GM19455 (cell line): ENCODE measurements around the gene PLOD3.
A peak's percentile ranks its signal among the peaks of the same experiment; 100 is the strongest.
"Not testable (repeated sequence)": the region's sequence is repeated elsewhere in the genome, so short reads cannot be mapped to it uniquely, and the experiment has no call there.

ENCODE experiments used
- ATAC-seq: cut with Tn5 transposase; IDR thresholded peaks from one replicate; pipeline ENCODE4 v1.9.1; 2021; ENCODE audit not compliant: unreplicated experiment

Gene PLOD3, protein sequence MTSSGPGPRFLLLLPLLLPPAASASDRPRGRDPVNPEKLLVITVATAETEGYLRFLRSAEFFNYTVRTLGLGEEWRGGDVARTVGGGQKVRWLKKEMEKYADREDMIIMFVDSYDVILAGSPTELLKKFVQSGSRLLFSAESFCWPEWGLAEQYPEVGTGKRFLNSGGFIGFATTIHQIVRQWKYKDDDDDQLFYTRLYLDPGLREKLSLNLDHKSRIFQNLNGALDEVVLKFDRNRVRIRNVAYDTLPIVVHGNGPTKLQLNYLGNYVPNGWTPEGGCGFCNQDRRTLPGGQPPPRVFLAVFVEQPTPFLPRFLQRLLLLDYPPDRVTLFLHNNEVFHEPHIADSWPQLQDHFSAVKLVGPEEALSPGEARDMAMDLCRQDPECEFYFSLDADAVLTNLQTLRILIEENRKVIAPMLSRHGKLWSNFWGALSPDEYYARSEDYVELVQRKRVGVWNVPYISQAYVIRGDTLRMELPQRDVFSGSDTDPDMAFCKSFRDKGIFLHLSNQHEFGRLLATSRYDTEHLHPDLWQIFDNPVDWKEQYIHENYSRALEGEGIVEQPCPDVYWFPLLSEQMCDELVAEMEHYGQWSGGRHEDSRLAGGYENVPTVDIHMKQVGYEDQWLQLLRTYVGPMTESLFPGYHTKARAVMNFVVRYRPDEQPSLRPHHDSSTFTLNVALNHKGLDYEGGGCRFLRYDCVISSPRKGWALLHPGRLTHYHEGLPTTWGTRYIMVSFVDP

DNA sequence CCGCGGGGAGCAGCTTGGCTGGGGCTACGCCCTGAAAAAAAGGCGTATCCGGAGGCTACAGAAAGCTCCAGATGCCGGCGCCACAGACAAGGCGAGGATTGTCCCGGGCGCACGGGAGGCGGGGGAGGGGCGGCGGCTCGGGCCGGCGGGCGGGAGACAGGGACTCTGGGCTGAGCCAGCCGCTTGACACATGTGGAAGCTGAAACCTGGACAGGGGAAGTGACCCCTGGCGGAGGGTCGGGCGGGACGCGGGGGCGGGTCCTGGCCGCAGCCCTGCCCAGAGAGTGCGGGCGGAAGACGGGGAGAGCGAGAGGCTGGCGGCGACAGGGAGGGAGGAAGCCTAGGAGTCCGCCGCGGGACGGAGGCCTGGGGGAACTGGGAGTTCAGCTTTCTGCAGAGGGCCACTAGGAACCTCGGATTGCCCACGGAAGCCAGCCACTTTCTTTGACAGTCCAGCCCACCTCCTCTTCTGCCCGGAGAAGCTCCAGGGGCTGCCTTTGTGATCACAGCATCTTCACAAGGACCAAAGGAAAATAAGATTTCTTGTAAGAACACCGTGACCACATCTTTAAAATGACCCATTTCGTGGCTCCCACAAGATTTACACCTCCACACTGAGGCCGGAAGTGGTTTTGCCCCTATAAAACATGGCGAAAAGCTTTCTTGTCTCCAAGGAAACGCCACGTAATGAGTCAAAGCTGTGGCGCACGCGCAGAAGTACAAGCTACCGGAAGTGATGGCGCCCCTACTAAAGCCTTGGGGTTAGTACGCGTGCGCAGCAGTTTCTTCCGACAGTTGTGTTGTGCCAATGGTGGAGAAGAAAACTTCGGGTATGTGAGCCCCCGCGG, at the start of gene PLOD3, which contains the start of gene ZNHIT1:
Gene PLOD3, minus strand, starts transcription at position 194 of the 848 bp plus-strand sequence. CDS start 307 bp downstream, outside the sequence.
Gene ZNHIT1, plus strand, starts transcription at position 778 of the 848 bp plus-strand sequence. Its CDS starts 31 bp downstream, at position 809.
- peak; percentile 70 for ATAC-seq

DNA sequence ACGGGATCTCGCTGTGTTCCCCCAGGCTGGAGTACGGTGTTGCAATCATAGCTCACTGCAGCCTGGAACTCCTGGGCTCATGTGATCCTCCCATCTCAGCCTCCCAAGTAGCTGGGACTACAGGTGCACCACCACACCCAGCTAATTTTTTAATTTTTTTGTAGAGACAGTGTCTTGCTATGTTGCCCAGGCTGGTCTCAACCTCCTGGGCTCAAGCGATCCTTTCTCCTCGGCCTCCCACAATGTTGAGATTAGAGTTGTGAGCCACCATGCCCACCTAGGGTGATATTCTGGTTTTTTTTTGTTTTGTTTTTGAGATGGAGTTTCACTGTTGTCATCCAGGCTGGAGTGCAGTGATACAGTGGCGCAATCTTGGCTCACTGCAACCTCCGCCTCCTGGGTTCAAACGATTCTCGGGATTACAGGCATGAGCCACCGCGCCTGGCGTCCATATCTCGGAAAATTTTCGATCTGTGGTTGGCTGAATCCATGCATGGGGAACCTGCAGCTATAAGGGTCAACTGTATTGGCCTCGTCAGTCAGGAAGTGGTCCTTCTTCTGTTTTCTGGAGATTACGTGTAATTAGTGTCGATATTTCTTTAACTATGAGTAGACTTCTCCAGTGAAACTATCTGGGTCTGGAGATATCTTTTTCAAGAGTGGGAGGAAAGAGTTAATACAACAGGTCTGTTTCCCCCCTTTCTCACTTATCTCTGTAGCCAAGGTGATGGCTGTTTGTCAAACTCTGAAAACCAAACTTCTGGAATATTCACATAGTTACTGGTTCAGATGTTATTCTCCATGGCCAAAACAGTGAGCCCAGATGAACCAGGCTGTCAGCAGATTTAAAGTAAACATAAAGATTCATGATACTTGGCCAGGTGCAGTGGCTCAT, 48.5 kb upstream of the PLOD3 start:
- ATAC-seq: no peak

DNA sequence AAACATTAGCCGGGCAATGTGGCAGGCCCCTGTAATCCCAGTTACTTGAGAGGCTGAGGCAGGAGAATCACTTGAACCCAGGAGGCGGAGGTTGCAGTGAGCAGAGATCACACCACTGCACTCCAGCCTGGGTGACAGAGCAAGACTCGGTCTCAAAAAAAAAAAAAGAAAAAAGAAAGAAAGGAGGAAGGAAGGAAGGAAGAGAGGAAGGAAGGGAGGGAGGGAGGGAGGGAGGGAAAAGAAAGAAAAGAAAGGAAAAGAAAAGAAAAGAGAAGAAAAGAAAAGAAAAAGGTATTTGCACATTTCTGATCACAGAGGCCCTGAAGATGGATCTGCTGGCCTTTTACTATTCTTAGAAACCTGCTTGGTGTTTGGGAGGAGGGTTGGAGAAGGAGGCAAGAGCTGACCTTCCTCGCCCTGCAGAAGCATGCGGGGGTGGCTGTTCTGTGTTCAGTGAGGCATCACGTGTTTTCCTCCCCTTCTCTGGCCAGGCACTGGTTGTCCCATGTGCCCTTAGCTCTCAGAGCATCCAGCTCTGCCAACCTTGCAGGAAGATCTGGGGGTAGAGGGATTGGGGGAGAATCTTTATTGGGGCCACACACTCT, 46.8 kb upstream of the PLOD3 start:
- ATAC-seq: not testable (repeated sequence)

DNA sequence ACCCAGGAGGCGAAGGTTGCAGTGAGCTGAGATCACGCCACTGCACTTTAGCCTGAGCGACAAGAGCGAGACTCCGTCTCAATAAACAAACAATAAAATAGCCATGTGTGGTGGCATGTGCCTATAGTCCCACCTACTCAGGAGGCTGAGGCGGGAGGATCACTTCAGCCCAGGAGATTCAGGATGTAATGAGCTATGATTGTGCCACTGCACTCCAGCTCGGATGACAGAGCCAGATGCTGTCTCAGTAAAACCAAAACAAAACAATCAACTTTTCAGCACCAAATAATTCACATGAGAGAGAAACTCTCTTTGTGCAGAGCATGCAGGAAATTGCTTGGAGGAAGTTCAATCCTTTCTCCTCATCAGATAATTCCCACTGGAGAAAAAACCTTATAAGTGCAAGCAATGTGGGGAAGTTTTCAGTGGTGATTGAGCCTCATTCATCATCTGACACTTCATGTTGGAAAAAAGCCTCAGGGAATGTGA, 40.9 kb upstream of the PLOD3 start:
- ATAC-seq: no peak

DNA sequence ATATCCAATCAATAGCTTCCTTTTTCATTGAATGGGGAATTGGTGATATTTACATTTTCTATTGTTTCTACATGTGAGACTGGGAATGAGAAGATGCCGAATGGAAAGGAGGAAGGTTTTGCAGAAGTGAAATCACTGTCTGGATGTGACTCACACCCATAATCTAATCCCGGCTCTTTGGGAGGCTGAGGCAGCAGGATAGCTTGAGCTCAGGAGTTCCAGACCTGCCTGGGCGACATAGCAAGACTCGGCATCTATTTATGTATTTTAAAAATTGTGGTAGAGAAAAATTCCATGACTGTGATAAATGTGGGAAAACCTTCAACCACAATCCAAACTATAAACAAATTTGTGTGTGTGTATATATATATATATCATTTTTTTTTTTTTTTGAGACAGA, 38.4 kb upstream of the PLOD3 start:
- ATAC-seq: no peak

DNA sequence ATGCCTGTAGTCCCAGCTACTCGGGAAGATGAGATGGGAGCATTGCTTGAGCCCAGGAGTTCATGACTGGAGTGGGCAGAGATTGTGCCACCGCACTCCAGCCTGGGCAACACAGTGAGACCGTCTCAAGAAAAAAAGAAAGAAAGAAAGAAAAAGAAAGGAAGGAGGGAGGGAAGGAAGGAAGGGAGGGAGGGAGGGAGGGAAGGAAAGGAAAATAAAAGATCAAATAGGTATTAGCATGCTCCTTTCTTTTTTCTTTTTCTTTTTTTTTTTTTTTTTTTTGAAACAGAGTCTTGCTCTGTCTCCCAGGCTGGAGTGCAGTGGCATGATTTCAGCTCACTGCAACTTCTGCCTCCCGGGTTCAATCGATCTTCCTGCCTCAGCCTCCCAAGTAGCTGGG, 35.8 kb upstream of the PLOD3 start:
- ATAC-seq: not testable (repeated sequence)

DNA sequence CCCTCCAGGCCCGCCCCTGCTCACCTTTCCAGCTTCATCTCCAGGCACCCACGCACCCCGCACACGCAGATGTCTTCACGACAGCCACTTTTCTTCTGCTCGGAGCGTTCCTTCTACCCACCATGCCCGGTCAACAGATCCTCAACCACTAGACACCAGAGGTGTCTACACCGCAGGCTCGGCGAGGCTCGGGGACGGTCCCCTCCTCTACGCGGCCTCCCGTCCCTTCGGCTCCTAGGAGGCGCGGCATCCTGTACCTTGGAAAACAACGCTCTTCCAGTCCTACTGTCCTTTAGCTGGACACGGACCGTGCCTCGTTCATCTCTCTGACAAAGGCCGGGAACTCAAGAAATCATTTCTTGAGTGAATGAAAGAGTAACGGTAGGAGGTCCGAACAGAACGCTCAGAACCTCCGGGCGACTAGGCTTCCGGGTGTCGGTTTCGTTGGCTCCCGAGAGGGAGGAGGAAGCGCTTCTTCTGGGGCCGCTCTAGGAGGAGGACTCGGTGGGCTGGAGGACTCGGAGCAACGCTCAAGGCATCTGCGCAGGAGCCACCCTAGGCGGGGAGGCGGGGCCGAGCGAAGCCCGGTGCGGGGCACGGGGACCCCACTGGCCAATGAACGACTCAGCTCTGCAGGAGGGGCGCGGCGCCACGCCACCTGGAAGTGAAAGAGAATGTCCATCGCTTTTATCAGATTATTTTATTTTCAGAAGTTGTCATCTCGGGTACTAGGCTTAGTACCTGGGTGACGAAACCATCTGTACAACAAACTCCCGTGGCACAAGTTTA, 34.7 kb upstream of the PLOD3 start:
- peak; percentile 97 for ATAC-seq

DNA sequence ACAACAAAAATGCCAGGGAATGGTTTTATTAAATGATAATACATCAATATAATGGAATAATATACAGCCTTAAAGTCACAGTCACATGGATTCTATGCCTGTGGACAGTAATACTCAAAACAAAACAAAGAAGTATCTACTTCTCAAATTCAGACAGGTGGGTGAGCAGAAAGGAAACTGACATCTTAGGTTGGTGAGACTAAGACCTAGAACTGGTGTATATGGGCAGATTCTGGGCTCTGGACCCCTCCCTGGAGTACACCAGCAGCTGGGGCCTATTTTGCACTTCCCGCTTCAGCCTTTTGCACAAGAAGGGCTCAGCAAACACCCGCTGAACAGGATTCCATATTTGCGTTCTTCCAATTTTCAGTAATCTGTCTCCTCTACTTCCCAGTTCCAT, 32.9 kb upstream of the PLOD3 start:
- ATAC-seq: no peak

DNA sequence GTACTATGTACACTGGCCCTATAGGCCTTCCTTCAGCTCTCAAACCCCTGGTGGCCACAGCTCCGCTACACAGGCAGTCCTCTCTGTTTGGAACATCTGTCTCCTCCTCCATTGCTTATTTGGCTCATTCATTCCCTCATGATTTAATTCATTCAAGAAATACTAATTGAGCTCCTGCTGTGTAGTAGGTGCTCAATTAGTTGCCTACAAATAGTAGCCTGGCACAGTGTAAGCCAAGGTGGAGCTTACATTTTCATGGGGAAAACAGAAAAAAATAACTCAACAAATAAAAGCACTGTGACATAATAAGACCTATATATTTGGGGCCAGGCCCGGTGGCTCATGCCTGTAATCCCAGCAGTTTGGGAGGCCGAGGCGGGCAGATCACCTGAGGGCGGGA, 30.9 kb upstream of the PLOD3 start:
- ATAC-seq: no peak

DNA sequence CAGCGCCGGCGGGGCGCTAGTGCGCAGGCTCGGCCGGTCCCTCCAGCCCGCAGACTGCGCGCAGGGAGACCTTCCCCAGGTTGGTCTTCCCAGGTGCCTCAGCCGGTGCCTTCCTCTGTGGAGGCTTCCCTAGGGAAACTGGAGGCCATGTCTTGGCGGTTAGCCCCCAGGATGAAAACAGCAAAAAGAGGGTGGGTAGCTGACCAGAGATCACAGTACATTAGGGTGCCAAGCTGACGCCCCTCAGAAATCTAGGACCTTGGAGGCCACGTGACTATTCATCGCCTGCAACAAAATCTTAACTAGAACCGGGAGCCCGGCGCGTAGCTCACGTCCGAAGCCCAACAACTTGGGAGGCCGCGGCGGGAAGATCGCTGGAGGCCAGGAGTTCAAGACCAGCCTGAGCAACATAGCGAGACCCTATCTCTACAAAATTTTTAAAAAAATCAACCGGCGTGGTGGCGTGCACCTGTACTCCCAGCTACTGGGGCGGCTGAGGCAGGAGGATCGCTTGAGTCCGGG, 27.8 kb upstream of the PLOD3 start:
- no peak for ATAC-seq

DNA sequence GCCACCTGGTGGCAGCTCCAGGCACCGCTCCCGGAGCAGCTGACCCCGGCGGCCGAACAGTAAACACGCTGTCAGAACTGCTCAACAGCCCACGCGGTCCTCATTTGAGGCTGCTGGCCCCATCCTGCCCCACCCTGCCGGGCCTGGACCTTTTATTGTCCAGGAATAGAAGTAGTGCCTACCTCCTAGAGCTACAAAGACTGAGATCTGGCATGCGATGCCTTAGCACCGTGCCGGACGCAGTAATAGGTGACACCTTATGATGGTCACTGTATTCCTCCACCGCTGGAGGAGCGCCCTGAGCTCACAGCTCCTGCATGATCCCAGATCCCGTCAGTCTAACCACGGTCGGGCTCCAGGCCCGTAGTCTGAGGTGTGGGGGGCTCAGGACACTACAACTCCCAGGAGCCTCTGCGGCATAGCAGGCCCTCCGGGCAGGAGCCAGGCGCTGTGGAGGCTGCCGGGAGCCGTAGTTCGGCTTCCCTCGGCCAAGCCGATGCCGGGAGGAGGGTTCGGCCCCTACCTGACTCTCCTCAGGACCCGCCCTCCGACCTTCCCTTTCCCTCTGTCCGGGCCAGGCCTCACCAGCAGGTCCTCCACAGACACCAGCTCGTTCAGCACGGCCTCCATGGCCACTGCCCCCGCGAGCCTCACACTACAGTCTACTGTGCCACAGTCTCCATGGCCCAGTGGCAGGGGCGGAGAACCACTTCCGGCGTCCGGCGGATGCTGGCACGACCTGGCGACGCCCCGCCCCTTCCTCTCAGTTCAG, 27.2 kb upstream of the PLOD3 start, which contains the start of gene FIS1:
Gene FIS1, minus strand, starts transcription at position 707 of the 772 bp plus-strand sequence. Its CDS starts 77 bp downstream, at position 630.
- ATAC-seq: peak; percentile 94

DNA sequence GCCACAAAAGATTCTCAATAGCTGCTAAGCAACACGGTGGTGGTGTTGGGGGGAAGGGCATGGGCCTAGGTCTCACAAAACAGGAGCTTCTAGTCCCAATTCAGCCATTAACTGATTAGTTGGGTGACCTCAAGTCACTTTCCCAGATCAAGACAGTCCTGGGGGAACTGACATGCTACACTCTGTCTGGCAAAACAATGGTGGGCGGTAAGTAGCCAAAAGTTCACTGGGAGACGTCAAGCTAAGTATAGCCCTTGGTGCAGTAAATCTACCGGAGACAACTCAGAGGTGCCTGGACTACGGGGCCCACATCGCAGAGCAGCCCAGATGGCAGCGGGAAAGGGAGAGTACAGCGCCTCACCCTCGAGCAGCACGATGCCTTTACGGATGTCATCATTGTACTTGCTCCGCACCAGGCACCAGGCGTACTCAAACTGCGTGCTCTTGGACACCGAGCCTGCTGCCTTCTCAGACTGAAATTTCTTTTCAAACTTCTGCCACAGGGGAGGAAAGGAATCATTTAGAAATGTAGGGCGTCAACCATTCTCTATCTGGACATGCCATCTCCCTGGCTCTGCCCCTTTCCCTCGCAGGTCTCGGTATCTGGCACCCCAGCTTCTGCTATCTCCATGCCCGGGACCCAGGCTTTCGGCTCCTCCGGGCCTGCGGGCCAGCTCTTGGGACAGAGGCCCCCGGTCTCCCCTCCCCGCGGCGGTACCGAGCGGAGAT, 26.4 kb upstream of the PLOD3 start:
- ATAC-seq: no peak

DNA sequence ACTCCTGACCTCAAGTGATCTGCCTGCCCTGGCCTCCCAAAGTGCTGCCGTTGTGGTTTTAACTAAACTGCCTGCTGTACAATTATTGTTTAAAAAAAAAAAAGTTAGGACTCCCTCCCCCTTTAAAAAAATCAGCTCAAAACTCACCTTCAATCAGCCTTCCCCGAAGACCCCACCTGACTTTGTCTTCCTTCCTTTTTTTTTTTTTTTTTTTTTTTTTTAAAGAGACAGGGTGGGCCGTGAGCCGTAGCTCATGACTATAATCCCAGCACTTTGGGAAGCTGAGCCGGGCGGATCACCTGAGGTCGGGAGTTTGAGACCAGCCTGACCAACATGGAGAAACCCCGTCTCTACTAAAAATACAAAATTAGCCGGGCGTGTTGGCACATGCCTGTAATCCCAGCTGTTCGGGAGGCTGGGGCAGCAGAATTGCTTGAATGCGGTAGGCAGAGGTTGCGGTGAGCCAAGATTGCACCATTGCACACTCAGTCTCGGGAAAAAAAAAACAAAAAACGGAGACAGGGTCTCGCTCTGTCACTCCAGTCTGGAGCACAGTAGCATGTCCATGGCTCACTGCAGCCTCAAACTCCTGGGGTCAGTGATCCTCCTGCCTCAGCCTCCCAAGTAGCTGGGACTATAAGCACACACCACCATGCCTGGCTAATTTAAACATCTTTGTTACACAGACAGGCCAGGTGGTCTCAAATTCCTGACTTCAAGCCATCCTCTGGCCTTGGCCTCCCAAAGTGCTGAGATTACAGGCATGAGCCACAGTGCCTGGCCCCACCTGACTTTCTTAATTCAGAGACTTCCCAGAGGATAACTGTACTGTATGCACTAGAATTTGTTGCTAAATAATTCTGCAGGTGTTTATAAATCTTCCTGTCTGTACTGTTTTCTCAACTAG, 24.3 kb upstream of the PLOD3 start:
- ATAC-seq: no peak

DNA sequence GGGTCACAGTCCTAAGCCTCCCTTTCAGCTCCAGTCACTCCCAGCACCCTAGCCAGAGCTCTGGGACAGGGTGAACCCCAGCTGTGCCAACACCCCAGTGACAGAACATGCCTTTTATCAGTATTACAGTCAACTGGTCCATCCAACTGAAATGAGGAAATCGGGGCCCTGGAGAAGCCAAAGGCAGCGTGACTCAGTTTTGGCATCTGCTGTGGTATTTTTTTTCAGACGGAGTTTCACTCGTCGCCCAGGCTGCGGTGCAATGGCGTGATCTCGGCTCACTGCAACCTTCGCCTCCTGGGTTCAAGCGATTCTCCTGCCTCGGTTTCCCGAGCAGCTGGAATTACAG, 23.6 kb upstream of the PLOD3 start:
- no peak for ATAC-seq

DNA sequence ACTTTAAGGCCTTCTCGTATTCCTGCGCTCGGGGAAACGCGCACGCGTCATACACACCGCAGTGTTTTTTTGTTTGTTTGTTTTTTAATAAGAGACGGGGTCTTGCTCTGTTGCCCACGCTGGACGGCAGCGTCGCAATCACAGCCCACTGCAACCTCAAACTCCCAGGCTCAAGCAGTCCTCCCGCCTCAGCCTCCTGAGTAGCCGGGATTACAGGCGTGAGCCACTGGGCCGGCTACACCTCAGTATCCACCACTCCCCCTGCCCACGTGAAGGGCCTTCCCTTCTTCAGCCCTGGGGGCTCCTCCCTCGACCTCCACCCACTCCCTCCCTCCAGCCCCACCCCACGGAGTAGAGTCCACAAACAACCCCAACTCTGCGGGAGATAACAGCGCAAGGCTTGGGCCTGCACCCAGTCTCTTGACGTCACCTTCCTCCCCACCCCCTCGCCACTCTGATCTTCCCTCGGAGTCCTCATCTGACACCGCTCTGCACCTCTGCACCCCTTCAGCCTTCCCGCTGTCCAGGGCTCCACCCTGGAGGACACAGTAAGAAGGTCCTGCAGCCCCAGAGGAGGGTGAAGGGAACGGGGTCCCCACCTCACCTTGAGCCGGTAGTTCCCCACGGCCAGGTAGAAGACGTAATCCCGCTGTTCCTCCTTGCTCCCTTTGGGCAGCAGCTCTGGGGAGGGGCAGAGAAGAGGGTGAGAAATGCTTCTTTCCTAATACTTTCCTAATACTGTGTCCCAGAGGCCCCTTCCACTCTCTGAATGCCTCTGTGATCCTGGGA, 23.0 kb upstream of the PLOD3 start:
- no peak for ATAC-seq

DNA sequence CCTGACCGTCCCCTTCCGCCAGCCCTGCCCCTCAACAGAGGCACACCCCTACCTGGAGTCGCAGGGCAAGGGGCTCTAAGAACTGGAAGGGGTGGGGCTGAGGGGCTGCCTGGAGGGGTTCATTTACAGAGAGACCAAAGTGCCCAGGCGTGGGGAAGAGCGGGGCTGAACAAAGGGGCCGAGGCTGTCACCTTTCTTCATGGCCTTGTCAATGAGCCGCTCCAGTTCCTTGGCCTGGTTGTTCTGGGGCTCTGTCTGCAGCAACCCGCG, 22.5 kb upstream of the PLOD3 start:
- no peak for ATAC-seq
